Hepatocyte (in vitro differentiated cells): ENCODE data around the gene PCDHGA9. TPM values are rescaled to one million over a fixed set of nuclear protein-coding genes. Genes with fewer than 3 reads are reported as not detected.

Source experiments
- DNase-seq: peaks from one replicate; pipeline ENCODE4 v3.0.0-alpha.2; 2016; ENCODE audit warnings: low spot score
- H2AFZ ChIP-seq: fragments of 200-600 bp; sonication (generic); 2 replicates; pipeline ENCODE4 v1.6.0; 2016; ENCODE audit warnings: antibody characterized with exemption, mild to moderate bottlenecking
- H3K27ac ChIP-seq: fragments of 200-600 bp; sonication (generic); 2 replicates; pipeline ENCODE4 v1.5.1; 2016; ENCODE audit warnings: mild to moderate bottlenecking
- H3K27me3 ChIP-seq: fragments of 200-600 bp; sonication (generic); 2 replicates; pipeline ENCODE4 v1.6.1; 2016
- H3K36me3 ChIP-seq: fragments of 200-600 bp; sonication (generic); replicated peaks from 2 replicates; pipeline ENCODE4 v1.5.1; 2016; ENCODE audit warnings: low read depth; ENCODE audit not compliant: insufficient read depth
- H3K4me1 ChIP-seq: fragments of 200-600 bp; sonication (generic); 2 replicates; pipeline ENCODE4 v1.5.1; 2016; ENCODE audit warnings: mild to moderate bottlenecking, moderate library complexity; ENCODE audit not compliant: insufficient read depth
- H3K4me2 ChIP-seq: fragments of 200-600 bp; sonication (generic); 2 replicates; pipeline ENCODE4 v1.6.0; 2016
- H3K4me3 ChIP-seq: fragments of 200-600 bp; sonication (generic); 2 replicates; pipeline ENCODE4 v1.5.1; 2016; ENCODE audit warnings: mild to moderate bottlenecking
- H3K79me2 ChIP-seq: fragments of 200-600 bp; sonication (generic); 2 replicates; pipeline ENCODE4 v1.6.0; 2017; ENCODE audit warnings: mild to moderate bottlenecking
- H3K9me2 ChIP-seq: fragments of 200-600 bp; sonication (generic); replicated peaks from 2 replicates; pipeline ENCODE4 v1.6.0; 2017; ENCODE audit warnings: mild to moderate bottlenecking; ENCODE audit not compliant: insufficient read depth
- H3K9me3 ChIP-seq: fragments of 200-600 bp; sonication (generic); 2 replicates; pipeline ENCODE4 v1.5.1; 2016; ENCODE audit warnings: low read depth, mild to moderate bottlenecking
- H4K20me1 ChIP-seq: fragments of 200-600 bp; sonication (generic); 2 replicates; pipeline ENCODE4 v1.6.0; 2016; ENCODE audit warnings: mild to moderate bottlenecking; ENCODE audit not compliant: insufficient read depth, poor library complexity, severe bottlenecking
- CTCF ChIP-seq: fragments of 200-600 bp; sonication (generic); IDR thresholded peaks from 2 replicates; pipeline ENCODE4 v1.5.1; 2016; ENCODE audit warnings: antibody characterized with exemption, mild to moderate bottlenecking; ENCODE audit not compliant: poor library complexity
- EZH2 ChIP-seq: fragments of 200-600 bp; sonication (generic); IDR thresholded peaks from 2 replicates; pipeline ENCODE4 v1.6.1; 2016; ENCODE audit warnings: antibody characterized with exemption, mild to moderate bottlenecking, borderline replicate concordance
- EZH2phosphoT487 ChIP-seq: fragments of 200-600 bp; sonication (generic); IDR thresholded peaks from one replicate; pipeline ENCODE4 v1.6.1; 2018; ENCODE audit warnings: antibody characterized with exemption, mild to moderate bottlenecking, low read depth, moderate library complexity; ENCODE audit not compliant: unreplicated experiment, severe bottlenecking
- WGBS: methylation state at CpG from one replicate; pipeline ENCODE4 v1.1.6; 2016; ENCODE audit warnings: low lambda C conversion rate; ENCODE audit errors: missing lambda C conversion rate; 5-methylcytosine and 5-hydroxymethylcytosine counted together
- polyA plus RNA-seq: library from polyadenylated mRNA; unstranded; fragments of >200 nt; fragmentation: Nextera tagmentation; extraction: Ambion mirVana; gene quantifications from 2 replicates; pipeline ENCODE4 v1.2.1, GENCODE V29; 2016
- total RNA-seq: library from RNA; depleted of rRNA; stranded (reverse); fragments of >200 nt; gene quantifications from 2 replicates; pipeline ENCODE4 v1.2.3, GENCODE V29; 2014

Gene PCDHGA9
- total and polyA plus RNA-seq, 2 experiments from 2014 or later: 1.2 TPM; not detected in 1

DNA sequence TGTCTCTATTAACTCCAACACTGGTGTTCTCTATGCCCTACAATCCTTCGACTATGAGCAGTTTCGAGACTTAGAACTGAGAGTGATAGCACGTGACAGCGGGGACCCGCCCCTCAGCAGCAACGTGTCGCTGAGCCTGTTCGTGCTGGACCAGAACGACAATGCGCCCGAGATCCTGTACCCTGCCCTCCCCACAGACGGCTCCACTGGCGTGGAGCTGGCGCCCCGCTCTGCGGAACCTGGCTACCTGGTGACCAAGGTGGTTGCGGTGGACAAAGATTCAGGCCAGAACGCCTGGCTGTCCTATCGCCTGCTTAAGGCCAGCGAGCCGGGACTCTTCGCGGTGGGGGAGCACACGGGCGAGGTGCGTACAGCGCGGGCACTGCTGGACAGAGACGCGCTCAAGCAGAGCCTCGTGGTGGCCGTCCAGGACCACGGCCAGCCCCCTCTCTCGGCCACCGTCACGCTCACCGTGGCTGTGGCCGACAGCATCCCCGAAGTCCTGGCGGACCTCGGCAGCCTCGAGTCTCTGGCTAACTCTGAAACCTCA lies 20.2 kb downstream of the PCDHGA9 start:
- peaks cover 90% of the 10 kb centered on the region for H3K9me3 ChIP-seq
- no peaks in the 10 kb centered on the region for H3K9me2 ChIP-seq
- no peak for DNase-seq
- no peaks in the 10 kb centered on the region for H4K20me1 ChIP-seq
- peaks cover 13% of the 10 kb centered on the region for H3K79me2 ChIP-seq
- WGBS: 99% methylated on average over 40 of the region's 42 CpGs
- TF ChIP-seq CTCF: no peak
- TF ChIP-seq EZH2: no peak
- no peak for TF ChIP-seq EZH2phosphoT487
- H3K4me3 ChIP-seq: no peak overlapping the region
- peaks cover 14% of the 10 kb centered on the region for H3K36me3 ChIP-seq
- H3K27me3 ChIP-seq: no peaks in the 10 kb centered on the region
- no peak overlapping the region for H2AFZ ChIP-seq
- no peak overlapping the region for H3K27ac ChIP-seq
- no peaks in the 10 kb centered on the region for H3K4me1 ChIP-seq
- no peak overlapping the region for H3K4me2 ChIP-seq

GRCh38 chr5:141427783-141428426 lies 25.3 kb downstream of the PCDHGA9 start:
- WGBS: over 99% methylated on average over 50 of the region's 53 CpGs
- Histone ChIP-seq H3K27ac (no peak overlapping the region), H3K4me2 (no peak overlapping the region), H3K9me2 (no peaks in the 10 kb centered on the region), H3K36me3 (peaks cover 15% of the 10 kb centered on the region), H3K9me3 (peaks cover 83% of the 10 kb centered on the region), H2AFZ (no peak overlapping the region), H3K27me3 (no peaks in the 10 kb centered on the region), H3K79me2 (peaks cover 15% of the 10 kb centered on the region), H4K20me1 (no peaks in the 10 kb centered on the region), H3K4me1 (no peaks in the 10 kb centered on the region), H3K4me3 (no peak overlapping the region)
- no peak for DNase-seq
- TF ChIP-seq EZH2phosphoT487 (no peak), CTCF (no peak), EZH2 (no peak)

DNA sequence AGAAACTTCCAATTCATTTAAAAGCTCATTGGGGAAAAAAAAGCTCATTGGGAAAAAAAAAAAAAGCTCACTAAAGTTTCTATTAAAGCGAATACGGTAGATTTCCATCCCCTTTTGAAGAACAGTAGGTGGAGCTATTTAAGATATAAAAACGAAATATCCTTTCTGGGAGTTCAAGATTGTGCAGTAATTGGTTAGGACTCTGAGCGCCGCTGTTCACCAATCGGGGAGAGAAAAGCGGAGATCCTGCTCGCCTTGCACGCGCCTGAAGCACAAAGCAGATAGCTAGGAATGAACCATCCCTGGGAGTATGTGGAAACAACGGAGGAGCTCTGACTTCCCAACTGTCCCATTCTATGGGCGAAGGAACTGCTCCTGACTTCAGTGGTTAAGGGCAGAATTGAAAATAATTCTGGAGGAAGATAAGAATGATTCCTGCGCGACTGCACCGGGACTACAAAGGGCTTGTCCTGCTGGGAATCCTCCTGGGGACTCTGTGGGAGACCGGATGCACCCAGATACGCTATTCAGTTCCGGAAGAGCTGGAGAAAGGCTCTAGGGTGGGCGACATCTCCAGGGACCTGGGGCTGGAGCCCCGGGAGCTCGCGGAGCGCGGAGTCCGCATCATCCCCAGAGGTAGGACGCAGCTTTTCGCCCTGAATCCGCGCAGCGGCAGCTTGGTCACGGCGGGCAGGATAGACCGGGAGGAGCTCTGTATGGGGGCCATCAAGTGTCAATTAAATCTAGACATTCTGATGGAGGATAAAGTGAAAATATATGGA lies 27.9 kb downstream of the PCDHGA9 start, which contains the start of gene PCDHGA12:
Gene PCDHGA12 (plus strand): TSS at position 176 of the 782 bp plus-strand sequence. CDS start 253 bp downstream, at position 429.
- Histone ChIP-seq H3K9me3 (peaks cover 67% of the 10 kb centered on the region), H3K27me3 (no peaks in the 10 kb centered on the region), H3K27ac (no peak within 1 kb of the TSS), H2AFZ (no peak within 1 kb of the TSS), H4K20me1 (no peaks in the 10 kb centered on the region), H3K36me3 (peaks cover 14% of the 10 kb centered on the region), H3K4me3 (peak within 1 kb of the TSS; percentile 10), H3K4me2 (no peak within 1 kb of the TSS), H3K9me2 (no peaks in the 10 kb centered on the region), H3K4me1 (no peaks in the 10 kb centered on the region), H3K79me2 (peaks cover 11% of the 10 kb centered on the region)
- no peak for DNase-seq
- TF ChIP-seq CTCF (no peak), EZH2phosphoT487 (no peak), EZH2 (no peak)
- WGBS: 98% methylated on average over 33 of the region's 33 CpGs
